Tibial nerve (tissue), 4 donors: ENCODE results near the gene HMCN1. TPM values are rescaled to one million over a fixed set of nuclear protein-coding genes. Genes with fewer than 3 reads are reported as not detected.

Source experiments
- DNase-seq, 2 donors: peaks; one replicate each; pipeline ENCODE4 v3.0.0-alpha.2; 2019; ENCODE audit warnings: low spot score in 2 of 2
- H3K27ac ChIP-seq, 4 donors: fragments of 200-600 bp; sonication (generic) in 3 of 4; one replicate each; pipeline ENCODE4 v1.5.1; 2017 to 2019; ENCODE audit warnings: mild to moderate bottlenecking in 1 of 4
- H3K27me3 ChIP-seq, 2 donors: fragments of 200-600 bp; sonication (generic) in 1 of 2; one replicate each; pipeline versions ENCODE4 v1.5.1 to v1.6.0; 2017 to 2019
- H3K36me3 ChIP-seq, 3 donors: fragments of 200-600 bp; sonication (generic); one replicate each; pipeline ENCODE4 v1.5.1; 2018 to 2019
- H3K4me1 ChIP-seq, 4 donors: fragments of 200-600 bp; sonication (generic) in 3 of 4; one replicate each; pipeline ENCODE4 v1.5.1; 2017 to 2019
- H3K4me3 ChIP-seq, 4 donors: fragments of 200-600 bp; sonication (generic) in 3 of 4; one replicate each; pipeline ENCODE4 v1.5.1; 2017 to 2019; ENCODE audit warnings: mild to moderate bottlenecking in 1 of 4, moderate library complexity in 1 of 4
- H3K9me3 ChIP-seq, 4 donors: fragments of 200-600 bp; sonication (generic) in 3 of 4; one replicate each; pipeline ENCODE4 v1.5.1; 2017 to 2019
- EP300 ChIP-seq, 2 donors: sonication (generic); formaldehyde crosslinking; IDR thresholded peaks; one replicate each; pipeline ENCODE4 v1.6.1; 2017; ENCODE audit warnings: antibody characterized with exemption in 2 of 2, mild to moderate bottlenecking in 1 of 2
- POLR2A ChIP-seq, 2 donors: fragments of 450-650 bp; IDR thresholded peaks; one replicate each; pipeline ENCODE4 v1.6.1; 2017; ENCODE audit warnings: antibody characterized with exemption in 2 of 2, mild to moderate bottlenecking in 2 of 2, moderate library complexity in 2 of 2
- WGBS, 2 donors: methylation state at CpG; one replicate each; pipeline ENCODE4 v1.1.5; 2018; 5-methylcytosine and 5-hydroxymethylcytosine counted together
- total RNA-seq, 4 donors: library from RNA; depleted of rRNA; stranded (reverse); fragments of >200 nt; gene quantifications; one replicate each; pipeline ENCODE4 v1.1.0, GENCODE V29; 2016
- TF ChIP-seq, protein P1 (sequence below), 5 experiments: fragments of 200-600 bp in 3 of 5; fragments of 450-650 bp in 2 of 5; sonication (generic) in 3 of 5; IDR thresholded peaks; one replicate each; pipeline ENCODE4 v1.5.1; 2016 to 2019; ENCODE audit warnings: antibody characterized with exemption in 5 of 5, mild to moderate bottlenecking in 3 of 5, moderate library complexity in 2 of 5

Gene HMCN1
- total RNA-seq, 4 donors from 2014 or later: 2.1 to 13.3 (median 3.9) TPM

DNA sequence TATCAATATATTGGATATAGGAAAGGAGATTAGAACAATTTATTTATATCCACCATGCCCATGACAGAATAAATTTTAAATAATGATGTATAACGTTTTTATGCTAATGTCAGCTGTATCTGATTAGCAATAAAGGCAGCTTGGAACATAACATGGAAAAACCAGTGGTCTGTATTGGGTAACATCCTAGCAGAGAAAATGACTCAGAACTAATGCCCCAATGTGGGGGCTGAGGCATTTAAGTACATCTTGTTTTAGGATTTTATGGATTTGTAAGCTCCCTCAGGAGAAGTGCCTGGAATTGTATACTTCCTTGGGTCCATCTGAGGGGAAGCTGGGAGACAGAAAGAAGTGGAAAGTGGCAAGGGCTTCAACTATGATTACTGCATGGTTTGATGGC lies 82.3 kb downstream of the HMCN1 start:
- TF ChIP-seq POLR2A (IDR thresholded peaks at IDR 0.05) (no peak), EP300 (IDR thresholded peaks at IDR 0.05) (no peak)
- TF ChIP-seq, protein P1, sequence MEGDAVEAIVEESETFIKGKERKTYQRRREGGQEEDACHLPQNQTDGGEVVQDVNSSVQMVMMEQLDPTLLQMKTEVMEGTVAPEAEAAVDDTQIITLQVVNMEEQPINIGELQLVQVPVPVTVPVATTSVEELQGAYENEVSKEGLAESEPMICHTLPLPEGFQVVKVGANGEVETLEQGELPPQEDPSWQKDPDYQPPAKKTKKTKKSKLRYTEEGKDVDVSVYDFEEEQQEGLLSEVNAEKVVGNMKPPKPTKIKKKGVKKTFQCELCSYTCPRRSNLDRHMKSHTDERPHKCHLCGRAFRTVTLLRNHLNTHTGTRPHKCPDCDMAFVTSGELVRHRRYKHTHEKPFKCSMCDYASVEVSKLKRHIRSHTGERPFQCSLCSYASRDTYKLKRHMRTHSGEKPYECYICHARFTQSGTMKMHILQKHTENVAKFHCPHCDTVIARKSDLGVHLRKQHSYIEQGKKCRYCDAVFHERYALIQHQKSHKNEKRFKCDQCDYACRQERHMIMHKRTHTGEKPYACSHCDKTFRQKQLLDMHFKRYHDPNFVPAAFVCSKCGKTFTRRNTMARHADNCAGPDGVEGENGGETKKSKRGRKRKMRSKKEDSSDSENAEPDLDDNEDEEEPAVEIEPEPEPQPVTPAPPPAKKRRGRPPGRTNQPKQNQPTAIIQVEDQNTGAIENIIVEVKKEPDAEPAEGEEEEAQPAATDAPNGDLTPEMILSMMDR (IDR thresholded peaks at IDR 0.05): no peak
- no peak overlapping the region for H3K4me3 ChIP-seq
- H3K27me3 ChIP-seq: no peaks in the 10 kb centered on the region
- H3K27ac ChIP-seq: no peak overlapping the region
- no peak for DNase-seq
- H3K4me1 ChIP-seq: no peaks in the 10 kb centered on the region
- 49 to 61% methylated on average over 1 of the region's 1 CpG for WGBS, 2 donors
- no peaks in the 10 kb centered on the region for H3K36me3 ChIP-seq
- H3K9me3 ChIP-seq: no peaks in the 10 kb centered on the region

DNA sequence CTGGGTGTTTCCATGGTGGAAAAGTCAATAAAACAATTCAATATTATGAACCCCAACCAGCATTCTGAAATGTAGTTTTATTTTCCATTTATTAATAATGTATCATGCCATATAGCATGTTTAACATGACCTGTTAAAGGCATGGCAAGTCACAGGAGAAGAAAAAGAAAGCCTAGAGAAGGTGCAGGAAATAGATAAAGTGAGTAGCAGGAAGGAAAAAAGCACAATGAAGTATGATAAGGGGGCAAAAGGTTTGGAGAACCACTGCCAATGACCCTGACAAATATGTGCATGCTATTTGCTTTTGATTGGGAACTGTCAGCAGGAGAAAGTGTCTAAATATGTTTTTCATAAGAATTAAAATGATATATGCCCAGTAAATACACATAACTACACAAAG lies 85.6 kb downstream of the HMCN1 start:
- TF ChIP-seq EP300 (IDR thresholded peaks at IDR 0.05) (no peak), POLR2A (IDR thresholded peaks at IDR 0.05) (no peak)
- TF ChIP-seq, protein P1 (IDR thresholded peaks at IDR 0.05): no peak
- no peaks in the 10 kb centered on the region for H3K36me3 ChIP-seq
- H3K9me3 ChIP-seq: no peaks in the 10 kb centered on the region
- H3K27me3 ChIP-seq: no peaks in the 10 kb centered on the region
- H3K27ac ChIP-seq: no peak overlapping the region
- H3K4me1 ChIP-seq: no peaks in the 10 kb centered on the region
- no peak for DNase-seq
- H3K4me3 ChIP-seq: no peak overlapping the region

- 93 to 96% methylated on average over 3 of the region's 3 CpGs for WGBS, 2 donors
- no peaks in the 10 kb centered on the region for H3K36me3 ChIP-seq
- H3K27me3 ChIP-seq: no peaks in the 10 kb centered on the region
- no peaks in the 10 kb centered on the region for H3K4me1 ChIP-seq
- no peak overlapping the region for H3K4me3 ChIP-seq
- no peak for DNase-seq
- no peak for TF ChIP-seq EP300 (IDR thresholded peaks at IDR 0.05)
- TF ChIP-seq, protein P1 (IDR thresholded peaks at IDR 0.05): no peak
- no peak for TF ChIP-seq POLR2A (IDR thresholded peaks at IDR 0.05)
- no peaks in the 10 kb centered on the region for H3K9me3 ChIP-seq
- H3K27ac ChIP-seq: no peak overlapping the region
Measured at GRCh38 chr1:185821612-185822385, 87.6 kb downstream of the HMCN1 start.

- no peak overlapping the region for H3K27ac ChIP-seq
- no peak overlapping the region for H3K4me3 ChIP-seq
- no peaks in the 10 kb centered on the region for H3K9me3 ChIP-seq
- DNase-seq: no peak
- H3K36me3 ChIP-seq: no peaks in the 10 kb centered on the region
- TF ChIP-seq, protein P1 (IDR thresholded peaks at IDR 0.05): no peak
- TF ChIP-seq POLR2A (IDR thresholded peaks at IDR 0.05) (no peak), EP300 (IDR thresholded peaks at IDR 0.05) (no peak)
- H3K4me1 ChIP-seq: no peaks in the 10 kb centered on the region
- no peaks in the 10 kb centered on the region for H3K27me3 ChIP-seq
- WGBS, 2 donors: 73 to 84% methylated on average over 2 of the region's 2 CpGs
Measured at GRCh38 chr1:185823467-185823866, 89.3 kb downstream of the HMCN1 start.

GRCh38 chr1:185824106-185824505 lies 89.9 kb downstream of the HMCN1 start:
- 38 to 60% methylated on average over 1 of the region's 1 CpG for WGBS, 2 donors
- Histone ChIP-seq H3K36me3 (no peaks in the 10 kb centered on the region), H3K27ac (no peak overlapping the region), H3K9me3 (no peaks in the 10 kb centered on the region), H3K4me1 (no peaks in the 10 kb centered on the region), H3K4me3 (no peak overlapping the region), H3K27me3 (no peaks in the 10 kb centered on the region)
- TF ChIP-seq EP300 (IDR thresholded peaks at IDR 0.05) (no peak), POLR2A (IDR thresholded peaks at IDR 0.05) (no peak)
- TF ChIP-seq, protein P1 (IDR thresholded peaks at IDR 0.05): no peak
- no peak for DNase-seq
